Prostate gland (tissue), 2 donors: ENCODE measurements around the gene ZFAND3. TPM values are rescaled to one million over a fixed set of nuclear protein-coding genes. Genes with fewer than 3 reads are reported as not detected.

Experiments used
- DNase-seq: peaks from one replicate; pipeline ENCODE4 v3.0.0-alpha.2; 2019; ENCODE audit warnings: low spot score
- H3K27ac ChIP-seq, 2 donors: fragments of 200-600 bp; sonication (generic); 2 replicates each; pipeline ENCODE4 v1.5.1; 2017 to 2019
- H3K27me3 ChIP-seq: fragments of 200-600 bp; sonication (generic); replicated peaks from 2 replicates; pipeline ENCODE4 v1.5.1; 2019; ENCODE audit not compliant: insufficient read depth
- H3K36me3 ChIP-seq, 2 donors: fragments of 200-600 bp; sonication (generic); 1 replicate in 1 of 2; 2 replicates in 1 of 2; pipeline versions ENCODE4 v1.5.1 to v1.8.1; 2017 to 2019
- H3K4me1 ChIP-seq: fragments of 200-600 bp; sonication (generic); replicated peaks from 2 replicates; pipeline ENCODE4 v1.5.1; 2019
- H3K4me3 ChIP-seq, 2 donors: fragments of 200-600 bp; sonication (generic); 2 replicates each; pipeline ENCODE4 v1.5.1; 2017 to 2019
- H3K9me3 ChIP-seq: fragments of 200-600 bp; sonication (generic); 2 replicates; pipeline ENCODE4 v1.5.1; 2017
- POLR2A ChIP-seq: fragments of 450-650 bp; IDR thresholded peaks from one replicate; pipeline ENCODE4 v1.6.1; 2016; ENCODE audit warnings: antibody characterized with exemption, mild to moderate bottlenecking
- POLR2AphosphoS5 ChIP-seq: sonication (generic); formaldehyde crosslinking; IDR thresholded peaks from one replicate; pipeline ENCODE4 v1.6.1; 2017; ENCODE audit warnings: antibody characterized with exemption
- WGBS: methylation state at CpG from one replicate; pipeline ENCODE4 v1.1.5; 2018; 5-methylcytosine and 5-hydroxymethylcytosine counted together
- intact Hi-C: fragments of 100-400 bp; cut with DNase I; formaldehyde crosslinking; loops from one replicate; pipeline ENCODE4 v1.14.2; 2022
- total RNA-seq, 2 donors: library from RNA; depleted of rRNA; stranded (reverse); fragments of >200 nt; gene quantifications; one replicate each; pipeline ENCODE4 v1.1.0, GENCODE V29; 2016
- TF ChIP-seq, protein P1 (sequence below), 4 experiments: fragments of 200-600 bp in 2 of 4; fragments of 450-650 bp in 2 of 4; sonication (generic) in 2 of 4; IDR thresholded peaks; 1 replicate in 3 of 4; 2 replicates in 1 of 4; pipeline ENCODE4 v1.5.1; 2016 to 2019; ENCODE audit warnings: antibody characterized with exemption in 4 of 4, mild to moderate bottlenecking in 2 of 4, moderate library complexity in 2 of 4

The ZFAND3 gene
- total RNA-seq, 2 donors from 2014 or later, result 43.5 to 89.1 TPM

DNA sequence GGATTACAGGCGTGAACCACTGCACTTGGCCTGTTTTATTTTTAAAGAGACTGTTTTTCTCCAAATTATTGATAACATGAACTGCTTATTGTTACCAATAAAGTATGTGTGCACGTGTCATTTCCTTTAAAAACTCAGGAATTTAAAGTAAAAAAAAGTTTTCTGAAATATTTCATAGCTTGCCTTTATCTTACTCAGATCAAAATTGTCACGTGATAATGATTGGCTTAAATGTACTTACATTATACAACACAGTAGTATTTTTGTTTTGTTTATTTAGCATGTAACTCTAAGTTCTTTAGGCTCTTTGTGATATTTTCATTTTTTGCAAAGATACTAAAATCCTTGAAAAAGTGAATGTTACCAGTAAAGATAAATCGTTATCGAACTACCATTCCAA lies 174.1 kb downstream of the ZFAND3 start:
- no peak for DNase-seq
- Histone ChIP-seq H3K9me3 (no peaks in the 10 kb centered on the region), H3K27me3 (no peaks in the 10 kb centered on the region), H3K4me3 (no peak overlapping the region), H3K4me1 (no peaks in the 10 kb centered on the region), H3K27ac (no peak overlapping the region), H3K36me3 (no peaks in the 10 kb centered on the region)
- intact Hi-C loops, result no loop called here
- TF ChIP-seq, protein P1, sequence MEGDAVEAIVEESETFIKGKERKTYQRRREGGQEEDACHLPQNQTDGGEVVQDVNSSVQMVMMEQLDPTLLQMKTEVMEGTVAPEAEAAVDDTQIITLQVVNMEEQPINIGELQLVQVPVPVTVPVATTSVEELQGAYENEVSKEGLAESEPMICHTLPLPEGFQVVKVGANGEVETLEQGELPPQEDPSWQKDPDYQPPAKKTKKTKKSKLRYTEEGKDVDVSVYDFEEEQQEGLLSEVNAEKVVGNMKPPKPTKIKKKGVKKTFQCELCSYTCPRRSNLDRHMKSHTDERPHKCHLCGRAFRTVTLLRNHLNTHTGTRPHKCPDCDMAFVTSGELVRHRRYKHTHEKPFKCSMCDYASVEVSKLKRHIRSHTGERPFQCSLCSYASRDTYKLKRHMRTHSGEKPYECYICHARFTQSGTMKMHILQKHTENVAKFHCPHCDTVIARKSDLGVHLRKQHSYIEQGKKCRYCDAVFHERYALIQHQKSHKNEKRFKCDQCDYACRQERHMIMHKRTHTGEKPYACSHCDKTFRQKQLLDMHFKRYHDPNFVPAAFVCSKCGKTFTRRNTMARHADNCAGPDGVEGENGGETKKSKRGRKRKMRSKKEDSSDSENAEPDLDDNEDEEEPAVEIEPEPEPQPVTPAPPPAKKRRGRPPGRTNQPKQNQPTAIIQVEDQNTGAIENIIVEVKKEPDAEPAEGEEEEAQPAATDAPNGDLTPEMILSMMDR (IDR thresholded peaks at IDR 0.05), result no peak
- TF ChIP-seq POLR2AphosphoS5, result no peak
- no peak for TF ChIP-seq POLR2A
- 80% methylated on average over 5 of the region's 5 CpGs for WGBS

DNA sequence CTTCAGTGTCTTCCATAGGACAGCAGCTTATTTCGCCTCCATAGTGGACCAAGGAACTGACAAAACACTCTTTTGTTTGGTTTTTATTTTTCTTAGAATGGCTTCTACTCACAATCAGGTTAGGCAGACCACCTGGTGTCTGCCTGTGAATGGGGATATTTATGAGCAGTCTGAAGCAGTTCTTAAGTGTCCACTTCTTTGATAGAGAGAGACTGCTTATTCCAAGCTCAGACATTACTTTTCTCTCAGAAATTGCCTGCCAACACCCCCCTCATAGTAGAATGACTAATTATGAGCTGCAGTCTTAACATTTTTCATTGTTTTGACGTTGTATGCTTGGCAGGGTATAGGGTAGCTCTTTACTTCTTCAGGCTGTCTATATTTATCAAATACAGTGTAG lies 174.7 kb downstream of the ZFAND3 start:
- no peaks in the 10 kb centered on the region for H3K9me3 ChIP-seq
- intact Hi-C loops, result loop anchor here (2.0 kb wide), 1 partner anchor 73 kb away; no protein-coding TSS in a partner anchor
- H3K4me1 ChIP-seq, result no peaks in the 10 kb centered on the region
- no peaks in the 10 kb centered on the region for H3K36me3 ChIP-seq
- DNase-seq, result no peak
- H3K27ac ChIP-seq, result no peak overlapping the region
- no peaks in the 10 kb centered on the region for H3K27me3 ChIP-seq
- H3K4me3 ChIP-seq, result no peak overlapping the region
- TF ChIP-seq, protein P1 (IDR thresholded peaks at IDR 0.05), result no peak
- TF ChIP-seq POLR2AphosphoS5 (no peak), POLR2A (no peak)
- 59% methylated on average over 2 of the region's 2 CpGs for WGBS

DNA sequence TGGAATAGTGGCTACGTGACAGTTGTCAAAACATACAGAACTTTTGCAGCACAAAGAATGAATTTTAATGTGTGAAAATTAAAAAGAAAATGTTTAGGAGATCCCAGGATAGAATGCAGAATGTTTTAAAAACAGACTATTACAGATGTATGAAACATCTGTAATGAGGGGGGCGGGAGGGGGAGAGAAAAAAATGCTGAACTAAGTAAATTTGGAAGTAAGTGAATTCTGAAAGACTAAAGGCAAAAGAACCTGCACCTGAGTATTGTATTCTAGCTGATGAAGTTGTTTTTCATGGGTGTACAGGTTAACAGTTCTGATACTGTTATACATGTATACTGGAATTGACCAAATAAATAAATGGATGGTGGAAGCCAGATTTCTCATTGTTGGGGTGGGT lies 178.8 kb downstream of the ZFAND3 start:
- DNase-seq, result no peak
- intact Hi-C loops, result no loop called here
- Histone ChIP-seq H3K4me1 (no peaks in the 10 kb centered on the region), H3K27ac (no peak overlapping the region), H3K36me3 (no peaks in the 10 kb centered on the region), H3K9me3 (no peaks in the 10 kb centered on the region), H3K4me3 (no peak overlapping the region), H3K27me3 (no peaks in the 10 kb centered on the region)
- TF ChIP-seq POLR2A, result no peak
- no peak for TF ChIP-seq POLR2AphosphoS5
- TF ChIP-seq, protein P1 (IDR thresholded peaks at IDR 0.05), result no peak
- 99% methylated on average over 2 of the region's 2 CpGs for WGBS

DNA sequence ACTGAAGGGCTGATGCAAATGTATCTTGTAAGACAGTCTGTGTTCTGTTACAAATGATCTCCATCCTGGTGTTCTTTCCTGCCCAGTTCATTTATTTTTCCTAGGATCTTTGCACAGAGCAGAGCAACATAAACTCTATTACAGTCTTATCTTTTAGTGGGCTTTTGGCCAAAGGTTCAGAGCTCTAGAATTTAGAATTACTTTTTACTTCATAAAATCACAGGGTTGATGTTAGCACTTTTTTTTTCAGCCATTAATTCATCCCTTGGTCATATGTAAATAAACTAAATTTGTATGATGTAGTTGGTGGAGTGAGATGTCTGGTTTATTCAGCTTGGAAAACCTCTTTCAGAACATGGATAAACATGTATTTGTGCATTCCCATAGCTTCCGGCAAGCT lies 181.9 kb downstream of the ZFAND3 start:
- TF ChIP-seq POLR2A, result no peak
- no peak for TF ChIP-seq POLR2AphosphoS5
- TF ChIP-seq, protein P1 (IDR thresholded peaks at IDR 0.05), result no peak
- Histone ChIP-seq H3K27ac (no peak overlapping the region), H3K27me3 (no peaks in the 10 kb centered on the region), H3K36me3 (no peaks in the 10 kb centered on the region), H3K4me1 (no peaks in the 10 kb centered on the region), H3K4me3 (no peak overlapping the region), H3K9me3 (no peaks in the 10 kb centered on the region)
- 81% methylated on average over 1 of the region's 1 CpG for WGBS
- no peak for DNase-seq
- intact Hi-C loops, result no loop called here

DNA sequence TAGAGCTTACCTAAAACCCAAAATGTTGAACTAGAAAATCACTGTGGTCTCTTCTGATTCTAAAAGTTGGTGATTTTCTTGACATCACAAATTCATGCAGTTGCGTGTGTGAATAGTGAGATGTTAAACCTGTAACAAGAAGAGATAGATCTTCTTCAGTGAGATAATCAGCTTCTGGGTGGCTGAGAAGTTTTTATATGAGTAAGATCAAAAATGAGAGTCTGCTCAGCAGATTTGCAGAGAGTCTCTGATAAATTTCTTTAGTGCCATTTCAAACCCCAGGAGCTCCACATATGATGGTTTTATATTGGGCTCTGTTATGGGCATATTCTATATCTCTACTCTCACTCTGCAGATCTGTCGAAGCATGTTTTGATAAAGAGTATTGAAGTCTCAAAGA lies 185.4 kb downstream of the ZFAND3 start:
- Histone ChIP-seq H3K9me3 (no peaks in the 10 kb centered on the region), H3K27ac (no peak overlapping the region), H3K36me3 (no peaks in the 10 kb centered on the region), H3K4me1 (no peaks in the 10 kb centered on the region), H3K4me3 (no peak overlapping the region), H3K27me3 (no peaks in the 10 kb centered on the region)
- TF ChIP-seq POLR2A (no peak), POLR2AphosphoS5 (no peak)
- TF ChIP-seq, protein P1 (IDR thresholded peaks at IDR 0.05), result no peak
- no peak for DNase-seq
- WGBS, result 93% methylated on average over 2 of the region's 2 CpGs
- intact Hi-C loops, result no loop called here
